ENCODE data around the gene RHD. TPM values are rescaled to one million over a fixed set of nuclear protein-coding genes. Genes with fewer than 3 reads are reported as not detected.

RHD gene
- total RNA-seq, 6 experiments from 2014 or later, result 0.22 to 0.58 (median 0.51) TPM; not detected in 3

DNA sequence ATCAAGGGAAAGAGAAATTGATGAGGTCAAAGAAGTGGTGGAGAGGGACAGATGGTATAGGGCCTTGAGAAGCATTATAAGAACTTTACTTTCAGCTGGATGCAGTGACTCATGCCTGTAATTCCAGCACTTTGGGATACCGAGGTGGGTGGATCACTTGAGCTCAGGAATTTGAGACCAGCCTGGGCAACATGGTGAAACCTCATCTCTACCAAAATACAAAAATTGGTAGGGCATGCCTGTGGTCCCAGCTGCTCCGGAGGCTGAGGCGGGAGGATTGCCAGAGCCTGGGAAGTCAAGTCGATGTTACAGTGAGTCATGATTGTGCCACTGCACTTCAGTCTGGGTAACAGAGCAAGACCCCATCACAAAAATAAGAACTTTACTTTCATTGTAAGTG is 71.6 kb downstream of the RHD start:
- intact Hi-C loops (cut with DNase I), result no loop called here
- no peak for DNase-seq
- Histone ChIP-seq H3K4me1 (peaks cover 0 to 28% (median 5%) of the 10 kb centered on the region in 4 donors), H3K27ac (no peak overlapping the region), H3K36me3 (peaks cover 0 to 9% (median 0%) of the 10 kb centered on the region in 4 donors), H3K27me3 (no peaks in the 10 kb centered on the region), H3K4me3 (no peak overlapping the region), H3K9me3 (no peaks in the 10 kb centered on the region)
- ATAC-seq, result no peak
- TF ChIP-seq, protein P1, sequence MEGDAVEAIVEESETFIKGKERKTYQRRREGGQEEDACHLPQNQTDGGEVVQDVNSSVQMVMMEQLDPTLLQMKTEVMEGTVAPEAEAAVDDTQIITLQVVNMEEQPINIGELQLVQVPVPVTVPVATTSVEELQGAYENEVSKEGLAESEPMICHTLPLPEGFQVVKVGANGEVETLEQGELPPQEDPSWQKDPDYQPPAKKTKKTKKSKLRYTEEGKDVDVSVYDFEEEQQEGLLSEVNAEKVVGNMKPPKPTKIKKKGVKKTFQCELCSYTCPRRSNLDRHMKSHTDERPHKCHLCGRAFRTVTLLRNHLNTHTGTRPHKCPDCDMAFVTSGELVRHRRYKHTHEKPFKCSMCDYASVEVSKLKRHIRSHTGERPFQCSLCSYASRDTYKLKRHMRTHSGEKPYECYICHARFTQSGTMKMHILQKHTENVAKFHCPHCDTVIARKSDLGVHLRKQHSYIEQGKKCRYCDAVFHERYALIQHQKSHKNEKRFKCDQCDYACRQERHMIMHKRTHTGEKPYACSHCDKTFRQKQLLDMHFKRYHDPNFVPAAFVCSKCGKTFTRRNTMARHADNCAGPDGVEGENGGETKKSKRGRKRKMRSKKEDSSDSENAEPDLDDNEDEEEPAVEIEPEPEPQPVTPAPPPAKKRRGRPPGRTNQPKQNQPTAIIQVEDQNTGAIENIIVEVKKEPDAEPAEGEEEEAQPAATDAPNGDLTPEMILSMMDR (IDR thresholded peaks at IDR 0.05), result no peak
- no peak for TF ChIP-seq POLR2A (IDR thresholded peaks at IDR 0.05)
- WGBS (ENCODE audit: insufficient coverage, low coverage, low lambda C conversion rate, missing lambda C conversion rate), result 100% methylated on average over 2 of the region's 4 CpGs

DNA sequence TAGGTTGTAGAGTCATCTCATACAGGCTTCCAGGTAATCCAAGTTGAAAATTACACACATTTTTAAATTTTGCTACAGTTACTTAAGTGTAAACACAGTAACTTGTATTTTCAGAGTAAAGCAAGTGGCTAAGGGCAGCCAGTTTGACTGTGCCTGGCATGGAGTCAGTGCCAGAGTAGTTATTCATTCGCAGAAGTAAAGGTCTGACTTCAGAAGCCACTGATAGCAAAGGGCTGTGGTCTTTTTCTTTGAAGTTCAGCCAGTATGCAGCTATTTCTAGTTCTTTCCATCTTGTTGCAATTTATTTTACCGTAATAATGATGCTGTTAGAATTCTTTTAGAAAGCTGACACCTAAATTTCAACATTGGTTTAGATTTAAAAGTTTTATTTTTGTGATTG is 75.2 kb downstream of the RHD start:
- peaks cover 0 to 11% (median 0%) of the 10 kb centered on the region in 4 donors for H3K4me1 ChIP-seq
- H3K27me3 ChIP-seq, result no peaks in the 10 kb centered on the region
- WGBS (ENCODE audit: insufficient coverage, low coverage, low lambda C conversion rate, missing lambda C conversion rate), result 28% methylated on average over 2 of the region's 2 CpGs
- peaks cover 0 to 9% (median 0%) of the 10 kb centered on the region in 4 donors for H3K36me3 ChIP-seq
- DNase-seq (no peak), ATAC-seq (peak in 3 of 4 donors; percentile 22 to 59 (median 50))
- TF ChIP-seq, protein P1 (IDR thresholded peaks at IDR 0.05), result no peak
- no peak for TF ChIP-seq POLR2A (IDR thresholded peaks at IDR 0.05)
- intact Hi-C loops (cut with DNase I), result no loop called here
- H3K4me3 ChIP-seq, result no peak overlapping the region
- H3K9me3 ChIP-seq, result no peaks in the 10 kb centered on the region
- no peak overlapping the region for H3K27ac ChIP-seq

DNA sequence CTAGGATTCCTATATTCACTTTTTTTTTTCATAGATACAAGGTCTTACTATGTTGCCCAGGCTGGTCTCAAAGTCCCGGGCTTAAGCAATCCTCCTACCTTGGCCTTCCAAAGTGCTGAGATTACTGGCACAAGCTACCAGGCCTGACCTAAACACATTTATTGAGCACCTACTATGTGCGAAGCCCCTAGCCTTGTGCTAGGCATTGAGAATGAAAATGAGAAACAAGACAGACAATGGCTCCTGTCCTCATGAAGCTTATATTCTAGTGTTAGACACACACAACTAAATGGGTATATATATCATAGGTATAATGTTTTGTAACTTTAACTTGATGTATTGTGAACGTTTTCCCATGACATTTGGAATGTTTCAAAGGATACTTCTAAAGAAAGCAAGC is 77.3 kb downstream of the RHD start:
- H3K27me3 ChIP-seq, result no peaks in the 10 kb centered on the region
- H3K4me3 ChIP-seq, result no peak overlapping the region
- no peak overlapping the region for H3K27ac ChIP-seq
- H3K9me3 ChIP-seq, result no peaks in the 10 kb centered on the region
- DNase-seq, result no peak
- WGBS (ENCODE audit: insufficient coverage, low coverage, low lambda C conversion rate, missing lambda C conversion rate), result 83% methylated on average over 3 of the region's 3 CpGs
- ATAC-seq, result no peak
- peaks cover 0 to 11% (median 0%) of the 10 kb centered on the region in 4 donors for H3K4me1 ChIP-seq
- intact Hi-C loops (cut with DNase I), result no loop called here
- peaks cover 0 to 18% (median 7%) of the 10 kb centered on the region in 4 donors for H3K36me3 ChIP-seq
- TF ChIP-seq, protein P1 (IDR thresholded peaks at IDR 0.05), result no peak
- TF ChIP-seq POLR2A (IDR thresholded peaks at IDR 0.05), result no peak

- Histone ChIP-seq H3K4me1 (peaks cover 0 to 22% (median 10%) of the 10 kb centered on the region in 4 donors), H3K36me3 (peaks cover 0 to 31% (median 17%) of the 10 kb centered on the region in 4 donors), H3K9me3 (no peaks in the 10 kb centered on the region), H3K4me3 (no peak overlapping the region), H3K27me3 (no peaks in the 10 kb centered on the region), H3K27ac (peak overlapping the region in 1 of 3 donors; percentile 19)
- 40% methylated on average over 6 of the region's 6 CpGs for WGBS (ENCODE audit: insufficient coverage, low coverage, low lambda C conversion rate, missing lambda C conversion rate)
- DNase-seq (no peak), ATAC-seq (peak; percentile 66 to 86 (median 74))
- TF ChIP-seq, protein P1 (IDR thresholded peaks at IDR 0.05), result no peak
- no peak for TF ChIP-seq POLR2A (IDR thresholded peaks at IDR 0.05)
- intact Hi-C loops (cut with DNase I), result no loop called here
These were observed 83.6 kb downstream of the RHD start for GRCh38 chr1:25355841-25356395.

Data from right lobe of liver (tissue), 6 donors.